ENCODE measurements around the gene IL23R.

GRCh38 chr1:67126111-67126746, 40.0 kb upstream of the IL23R start:
- no peak for TF ChIP-seq POLR2AphosphoS5 (IDR thresholded peaks at IDR 0.05; ENCODE audit: low read depth, low read length)
- no peak for TF ChIP-seq POLR2A (IDR thresholded peaks at IDR 0.05; ENCODE audit: low read depth, low read length)
